K562 (cell line): ENCODE results near the gene MKNK1. TPM values are rescaled to one million over a fixed set of nuclear protein-coding genes. Genes with fewer than 3 reads are reported as not detected.

Source experiments
- ASH1L ChIP-seq: fragments of 450-650 bp; IDR thresholded peaks from 2 replicates; pipeline ENCODE4 v1.6.1; 2018; ENCODE audit warnings: borderline replicate concordance, mild to moderate bottlenecking, low read depth; ENCODE audit not compliant: partially characterized antibody
- ATF3 ChIP-seq, 2 experiments: fragments of 450-650 bp in 1 of 2; sonication (generic) in 1 of 2; formaldehyde crosslinking in 1 of 2; IDR thresholded peaks in 1 of 2; conservative IDR thresholded peaks in 1 of 2; 2 replicates each; pipeline versions ENCODE4 v1.6.1 to v1.8.1; 2016 to 2023; ENCODE audit warnings: mild to moderate bottlenecking in 2 of 2, moderate library complexity in 2 of 2, inconsistent platforms in 1 of 2, missing genetic modification reagents in 1 of 2
- CBX1 ChIP-seq: sonication (generic); IDR thresholded peaks from 2 replicates; pipeline ENCODE4 v1.6.1; 2016; ENCODE audit warnings: antibody characterized with exemption, low read depth, mild to moderate bottlenecking
- CXXC5 ChIP-seq: fragments of 250-450 bp; sonication (Bioruptor Pico); IDR thresholded peaks from 2 replicates; pipeline ENCODE4 v1.8.0; 2022; ENCODE audit warnings: inconsistent platforms, mild to moderate bottlenecking, moderate library complexity
- ELK3 ChIP-seq: fragments of 450-650 bp; formaldehyde crosslinking; IDR thresholded peaks from 2 replicates; pipeline ENCODE4 v1.4.0; 2020; ENCODE audit warnings: mild to moderate bottlenecking
- FOXP1 ChIP-seq: sonication (generic); formaldehyde crosslinking; IDR thresholded peaks from 2 replicates; pipeline ENCODE4 v1.8.0; 2022; ENCODE audit warnings: mild to moderate bottlenecking, missing genetic modification reagents
- GABPB1 ChIP-seq: sonication (generic); formaldehyde crosslinking; IDR thresholded peaks from 2 replicates; pipeline ENCODE4 v1.8.0; 2022; ENCODE audit warnings: mild to moderate bottlenecking, missing genetic modification reagents
- GATAD2B ChIP-seq: fragments of 450-650 bp; IDR thresholded peaks from 2 replicates; pipeline ENCODE4 v1.6.1; 2017; ENCODE audit warnings: mild to moderate bottlenecking, borderline replicate concordance
- JUN ChIP-seq, 2 experiments: sonication (generic) in 1 of 2; formaldehyde crosslinking in 1 of 2; IDR thresholded peaks; 2 replicates each; pipeline versions ENCODE4 v1.6.1 to v1.8.0; 2012 to 2022; ENCODE audit warnings: borderline replicate concordance in 2 of 2, mild to moderate bottlenecking in 2 of 2, improper control_type of control experiment in 1 of 2, low read depth in 1 of 2, low read length in 1 of 2, missing genetic modification reagents in 1 of 2
- LCOR ChIP-seq: sonication (generic); formaldehyde crosslinking; IDR thresholded peaks from 2 replicates; pipeline ENCODE4 v1.8.0; 2022; ENCODE audit warnings: mild to moderate bottlenecking, missing genetic modification reagents
- MXI1 ChIP-seq: IDR thresholded peaks from 2 replicates; pipeline ENCODE4 v1.6.1; 2011; ENCODE audit warnings: low read depth, mild to moderate bottlenecking, improper control_type of control experiment, low read length
- PHF20 ChIP-seq: fragments of 450-650 bp; IDR thresholded peaks from 2 replicates; pipeline ENCODE4 v1.6.1; 2018; ENCODE audit not compliant: partially characterized antibody
- RBBP5 ChIP-seq: fragments of 200-600 bp; sonication (generic); IDR thresholded peaks from 2 replicates; pipeline ENCODE4 v1.6.1; 2012; ENCODE audit warnings: borderline replicate concordance, mild to moderate bottlenecking, low read length, control low read depth, inconsistent platforms; ENCODE audit not compliant: insufficient read depth, poor library complexity, severe bottlenecking
- RFX5 ChIP-seq: IDR thresholded peaks from 2 replicates; pipeline ENCODE4 v1.6.1; 2011; ENCODE audit warnings: low read depth, mild to moderate bottlenecking, improper control_type of control experiment, low read length
- SAP30 ChIP-seq: fragments of 200-600 bp; sonication (generic); IDR thresholded peaks from 2 replicates; pipeline ENCODE4 v1.6.1; 2012; ENCODE audit warnings: borderline replicate concordance, low read depth, mild to moderate bottlenecking, moderate library complexity, low read length, control low read depth, inconsistent platforms; ENCODE audit not compliant: insufficient read depth, poor library complexity, severe bottlenecking
- SMAD2 ChIP-seq: fragments of 150-350 bp; IDR thresholded peaks from 2 replicates; pipeline ENCODE4 v1.6.1; 2014; ENCODE audit warnings: low read depth, mild to moderate bottlenecking, low read length
- ZNF175 ChIP-seq: fragments of 200-800 bp; sonication (Bioruptor generic); IDR thresholded peaks from 2 replicates; pipeline ENCODE4 v1.6.1; 2016; ENCODE audit warnings: low read depth, mild to moderate bottlenecking, missing genetic modification characterization, missing compliant biosample characterization
- ZNF639 ChIP-seq, 2 experiments: fragments of 200-800 bp in 1 of 2; sonication (Bioruptor generic) in 1 of 2; sonication (generic) in 1 of 2; formaldehyde crosslinking in 1 of 2; IDR thresholded peaks in 1 of 2; conservative IDR thresholded peaks in 1 of 2; 2 replicates each; pipeline versions ENCODE4 v1.5.0 to v1.6.1; 2016 to 2020; ENCODE audit warnings: missing compliant biosample characterization in 1 of 2, missing genetic modification characterization in 1 of 2, missing genetic modification reagents in 1 of 2
- ZNF740 ChIP-seq, 3 experiments: fragments of 200-800 bp in 1 of 3; sonication (Bioruptor generic) in 1 of 3; sonication (generic) in 1 of 3; formaldehyde crosslinking in 1 of 3; IDR thresholded peaks; 2 replicates each; pipeline versions ENCODE4 v1.6.1 to v1.8.0; 2016 to 2022; ENCODE audit warnings: mild to moderate bottlenecking in 2 of 3, missing compliant biosample characterization in 2 of 3, missing genetic modification characterization in 2 of 3, missing genetic modification reagents in 1 of 3
- polyA plus RNA-seq, 8 experiments: library from polyadenylated mRNA; depleted of rRNA in 4 of 8; stranded (reverse) in 5 of 8; unstranded in 3 of 8; fragments of >200 nt; fragmentation: Nextera tagmentation in 2 of 8; fragmentation: Illumina TruSeq in 1 of 8; extraction: Ambion mirVana in 2 of 8; extraction: Trizol in 1 of 8; gene quantifications; 2 replicates each; pipeline versions ENCODE4 v1.2.1 to v1.2.3, GENCODE V29; 2011 to 2014; ENCODE audit warnings: inconsistent platforms in 1 of 8, missing spikeins in 1 of 8
- total RNA-seq, 7 experiments: library from RNA; depleted of rRNA in 6 of 7; stranded (reverse); fragments of >200 nt in 6 of 7; fragmentation: Illumina TruSeq in 2 of 7; extraction: Trizol in 2 of 7; gene quantifications; 2 replicates each; pipeline versions ENCODE4 v1.2.1 to v1.2.3, GENCODE V29; 2011 to 2021; ENCODE audit warnings: low replicate concordance in 1 of 7

MKNK1 gene
- total and polyA plus RNA-seq, 9 of the 15 experiments (the other 6 are each of a cell fraction or from before 2014, with no cell fraction given), result 27.7 to 51.3 (median 43.7) TPM

- TF ChIP-seq ZNF639 (CRISPR knock-in tag; conservative IDR thresholded peaks at IDR 0.05 in 1 of 2, IDR thresholded peaks at IDR 0.05 in 1 of 2), result peak in 1 of 2 experiments; percentile 81; a peak in 2 of 4 replicates
- no peak for TF ChIP-seq ATF3 (IDR thresholded peaks at IDR 0.05)
- TF ChIP-seq ATF3 (CRISPR knock-in tag; conservative IDR thresholded peaks at IDR 0.05), result no peak
- peak; percentile 97 for TF ChIP-seq RBBP5
- peak; percentile 79 for TF ChIP-seq SAP30
- TF ChIP-seq RFX5, result no peak
- TF ChIP-seq JUN (IDR thresholded peaks at IDR 0.05; ENCODE audit: borderline replicate concordance, low read depth, low read length), result no peak
- TF ChIP-seq JUN (CRISPR knock-in tag; IDR thresholded peaks at IDR 0.05; ENCODE audit: borderline replicate concordance), result 0 out of 2 replicates have a peak, but pooled peaks have one; percentile 22
- TF ChIP-seq ASH1L, result no peak
- TF ChIP-seq MXI1, result peak; percentile 29; the same call in 1 of the 2 replicates
- peak; percentile 70; the same call in 1 of the 2 replicates for TF ChIP-seq ZNF740 (CRISPR knock-in tag; IDR thresholded peaks at IDR 0.05)
- peak in 1 of 2 experiments; percentile 83; a peak in 2 of 4 replicates for TF ChIP-seq ZNF740 (tag; IDR thresholded peaks at IDR 0.05)
- peak; percentile 39; the same call in 1 of the 2 replicates for TF ChIP-seq FOXP1
- 0 out of 2 replicates have a peak, but pooled peaks have one; percentile 33 for TF ChIP-seq LCOR
- peak; percentile 84 for TF ChIP-seq CXXC5
- TF ChIP-seq GATAD2B, result peak; percentile 67
- 0 out of 2 replicates have a peak, but pooled peaks have one; percentile 55 for TF ChIP-seq CBX1
- TF ChIP-seq ZNF175, result 0 out of 2 replicates have a peak, but pooled peaks have one; percentile 13
- peak; percentile 45 for TF ChIP-seq PHF20
- TF ChIP-seq ELK3 (CRISPR knock-in tag), result no peak
- TF ChIP-seq GABPB1, result peak; percentile 52; the same call in 1 of the 2 replicates
- TF ChIP-seq SMAD2, result no peak
Measured at GRCh38 chr1:46616277-46617107, 12.4 kb upstream of the MKNK1 start, which contains the start of gene MOB3C (continued).
